WTC11 (cell line): ENCODE measurements around the gene SMYD4.

ENCODE experiments used
- E2F4 ChIP-seq: sonication (generic); formaldehyde crosslinking; IDR thresholded peaks from 2 replicates; pipeline ENCODE4 v1.8.1; 2022; ENCODE audit warnings: low read depth, mild to moderate bottlenecking, moderate library complexity, missing genetic modification reagents, borderline replicate concordance
- FOXK1 ChIP-seq: sonication (generic); formaldehyde crosslinking; IDR thresholded peaks from 2 replicates; pipeline ENCODE4 v1.8.0; 2022; ENCODE audit warnings: mild to moderate bottlenecking, moderate library complexity, missing genetic modification reagents
- IRF2 ChIP-seq: sonication (generic); formaldehyde crosslinking; IDR thresholded peaks from 2 replicates; pipeline ENCODE4 v1.8.0; 2022; ENCODE audit warnings: low read depth, missing genetic modification reagents, borderline replicate concordance
- JUN ChIP-seq: sonication (generic); formaldehyde crosslinking; IDR thresholded peaks from 2 replicates; pipeline ENCODE4 v1.8.0; 2023; ENCODE audit warnings: mild to moderate bottlenecking, missing genetic modification reagents
- MAX ChIP-seq: sonication (generic); formaldehyde crosslinking; IDR thresholded peaks from 2 replicates; pipeline ENCODE4 v1.8.0; 2022; ENCODE audit warnings: mild to moderate bottlenecking, missing genetic modification reagents
- MLX ChIP-seq: sonication (generic); formaldehyde crosslinking; IDR thresholded peaks from 2 replicates; pipeline ENCODE4 v1.8.1; 2023; ENCODE audit warnings: mild to moderate bottlenecking, missing genetic modification reagents, moderate library complexity
- RELA ChIP-seq: sonication (generic); formaldehyde crosslinking; IDR thresholded peaks from 2 replicates; pipeline ENCODE4 v1.8.1; 2022; ENCODE audit warnings: missing genetic modification reagents, mild to moderate bottlenecking, borderline replicate concordance
- ZNF317 ChIP-seq: sonication (generic); formaldehyde crosslinking; IDR thresholded peaks from 2 replicates; pipeline ENCODE4 v1.8.1; 2023; ENCODE audit warnings: low read depth, mild to moderate bottlenecking, moderate library complexity, missing genetic modification reagents, borderline replicate concordance
- TF ChIP-seq, protein P1 (sequence below): sonication (generic); formaldehyde crosslinking; IDR thresholded peaks from 2 replicates; pipeline ENCODE4 v1.8.1; 2022; ENCODE audit warnings: low read depth, missing genetic modification reagents, borderline replicate concordance
- TF ChIP-seq, protein P2 (sequence below): fragments of 200-600 bp; IDR thresholded peaks from 2 replicates; pipeline ENCODE4 v1.8.0; 2022; ENCODE audit warnings: antibody characterized with exemption
- TF ChIP-seq, protein P3 (sequence below): sonication (generic); formaldehyde crosslinking; IDR thresholded peaks from 2 replicates; pipeline ENCODE4 v1.8.0; 2022; ENCODE audit warnings: mild to moderate bottlenecking, missing genetic modification reagents
- TF ChIP-seq, protein P4 (sequence below): sonication (generic); formaldehyde crosslinking; IDR thresholded peaks from 2 replicates; pipeline ENCODE4 v1.8.0; 2022; ENCODE audit warnings: mild to moderate bottlenecking, missing genetic modification reagents

DNA sequence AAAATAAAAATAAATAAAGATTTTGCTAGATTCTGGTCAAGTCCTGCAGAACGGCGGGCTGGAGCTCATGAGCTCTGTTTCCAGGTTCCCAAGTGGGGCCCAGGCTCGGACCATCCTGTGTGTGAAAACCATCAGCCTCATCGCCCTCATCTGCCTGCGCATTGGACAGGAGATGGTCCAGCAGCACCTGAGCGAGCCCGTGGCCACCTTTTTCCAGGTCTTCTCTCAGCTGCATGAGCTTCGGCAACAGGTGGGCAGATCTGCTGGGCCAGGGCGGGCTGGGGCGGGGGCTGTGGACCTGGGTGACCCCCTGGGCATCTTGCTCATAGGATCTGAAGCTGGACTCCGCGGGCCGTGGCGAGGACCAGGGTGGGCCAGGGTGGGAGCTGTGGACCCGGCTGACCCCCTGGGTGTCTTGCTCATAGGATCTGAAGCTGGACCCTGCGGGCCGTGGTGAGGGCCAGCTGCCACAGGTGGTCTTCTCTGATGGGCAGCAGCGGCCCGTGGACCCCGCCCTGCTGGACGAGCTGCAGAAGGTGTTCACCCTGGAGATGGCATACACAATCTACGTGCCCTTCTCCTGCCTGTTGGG, 97.4 kb downstream of the SMYD4 start:
- TF ChIP-seq, protein P1, sequence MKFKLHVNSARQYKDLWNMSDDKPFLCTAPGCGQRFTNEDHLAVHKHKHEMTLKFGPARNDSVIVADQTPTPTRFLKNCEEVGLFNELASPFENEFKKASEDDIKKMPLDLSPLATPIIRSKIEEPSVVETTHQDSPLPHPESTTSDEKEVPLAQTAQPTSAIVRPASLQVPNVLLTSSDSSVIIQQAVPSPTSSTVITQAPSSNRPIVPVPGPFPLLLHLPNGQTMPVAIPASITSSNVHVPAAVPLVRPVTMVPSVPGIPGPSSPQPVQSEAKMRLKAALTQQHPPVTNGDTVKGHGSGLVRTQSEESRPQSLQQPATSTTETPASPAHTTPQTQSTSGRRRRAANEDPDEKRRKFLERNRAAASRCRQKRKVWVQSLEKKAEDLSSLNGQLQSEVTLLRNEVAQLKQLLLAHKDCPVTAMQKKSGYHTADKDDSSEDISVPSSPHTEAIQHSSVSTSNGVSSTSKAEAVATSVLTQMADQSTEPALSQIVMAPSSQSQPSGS (CRISPR knock-in tag), result no peak
- TF ChIP-seq, protein P2, sequence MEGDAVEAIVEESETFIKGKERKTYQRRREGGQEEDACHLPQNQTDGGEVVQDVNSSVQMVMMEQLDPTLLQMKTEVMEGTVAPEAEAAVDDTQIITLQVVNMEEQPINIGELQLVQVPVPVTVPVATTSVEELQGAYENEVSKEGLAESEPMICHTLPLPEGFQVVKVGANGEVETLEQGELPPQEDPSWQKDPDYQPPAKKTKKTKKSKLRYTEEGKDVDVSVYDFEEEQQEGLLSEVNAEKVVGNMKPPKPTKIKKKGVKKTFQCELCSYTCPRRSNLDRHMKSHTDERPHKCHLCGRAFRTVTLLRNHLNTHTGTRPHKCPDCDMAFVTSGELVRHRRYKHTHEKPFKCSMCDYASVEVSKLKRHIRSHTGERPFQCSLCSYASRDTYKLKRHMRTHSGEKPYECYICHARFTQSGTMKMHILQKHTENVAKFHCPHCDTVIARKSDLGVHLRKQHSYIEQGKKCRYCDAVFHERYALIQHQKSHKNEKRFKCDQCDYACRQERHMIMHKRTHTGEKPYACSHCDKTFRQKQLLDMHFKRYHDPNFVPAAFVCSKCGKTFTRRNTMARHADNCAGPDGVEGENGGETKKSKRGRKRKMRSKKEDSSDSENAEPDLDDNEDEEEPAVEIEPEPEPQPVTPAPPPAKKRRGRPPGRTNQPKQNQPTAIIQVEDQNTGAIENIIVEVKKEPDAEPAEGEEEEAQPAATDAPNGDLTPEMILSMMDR, result no peak
- TF ChIP-seq FOXK1, result no peak
- TF ChIP-seq, protein P3, sequence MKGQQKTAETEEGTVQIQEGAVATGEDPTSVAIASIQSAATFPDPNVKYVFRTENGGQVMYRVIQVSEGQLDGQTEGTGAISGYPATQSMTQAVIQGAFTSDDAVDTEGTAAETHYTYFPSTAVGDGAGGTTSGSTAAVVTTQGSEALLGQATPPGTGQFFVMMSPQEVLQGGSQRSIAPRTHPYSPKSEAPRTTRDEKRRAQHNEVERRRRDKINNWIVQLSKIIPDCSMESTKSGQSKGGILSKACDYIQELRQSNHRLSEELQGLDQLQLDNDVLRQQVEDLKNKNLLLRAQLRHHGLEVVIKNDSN (CRISPR knock-in tag), result no peak
- TF ChIP-seq MAX (CRISPR knock-in tag), result no peak
- no peak for TF ChIP-seq IRF2 (CRISPR knock-in tag)
- TF ChIP-seq, protein P4, sequence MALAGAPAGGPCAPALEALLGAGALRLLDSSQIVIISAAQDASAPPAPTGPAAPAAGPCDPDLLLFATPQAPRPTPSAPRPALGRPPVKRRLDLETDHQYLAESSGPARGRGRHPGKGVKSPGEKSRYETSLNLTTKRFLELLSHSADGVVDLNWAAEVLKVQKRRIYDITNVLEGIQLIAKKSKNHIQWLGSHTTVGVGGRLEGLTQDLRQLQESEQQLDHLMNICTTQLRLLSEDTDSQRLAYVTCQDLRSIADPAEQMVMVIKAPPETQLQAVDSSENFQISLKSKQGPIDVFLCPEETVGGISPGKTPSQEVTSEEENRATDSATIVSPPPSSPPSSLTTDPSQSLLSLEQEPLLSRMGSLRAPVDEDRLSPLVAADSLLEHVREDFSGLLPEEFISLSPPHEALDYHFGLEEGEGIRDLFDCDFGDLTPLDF (CRISPR knock-in tag), result no peak
- TF ChIP-seq E2F4 (CRISPR knock-in tag), result no peak
- TF ChIP-seq RELA (CRISPR knock-in tag), result no peak
- no peak for TF ChIP-seq MLX (CRISPR knock-in tag)
- TF ChIP-seq JUN (CRISPR knock-in tag), result no peak
- no peak for TF ChIP-seq ZNF317 (CRISPR knock-in tag)
